ENCODE measurements around the gene ING1.
A peak's percentile ranks its signal among the peaks of the same experiment; 100 is the strongest.
"Not testable (repeated sequence)": the region's sequence is repeated elsewhere in the genome, so short reads cannot be mapped to it uniquely, and the experiment has no call there.

ING1 gene

DNA sequence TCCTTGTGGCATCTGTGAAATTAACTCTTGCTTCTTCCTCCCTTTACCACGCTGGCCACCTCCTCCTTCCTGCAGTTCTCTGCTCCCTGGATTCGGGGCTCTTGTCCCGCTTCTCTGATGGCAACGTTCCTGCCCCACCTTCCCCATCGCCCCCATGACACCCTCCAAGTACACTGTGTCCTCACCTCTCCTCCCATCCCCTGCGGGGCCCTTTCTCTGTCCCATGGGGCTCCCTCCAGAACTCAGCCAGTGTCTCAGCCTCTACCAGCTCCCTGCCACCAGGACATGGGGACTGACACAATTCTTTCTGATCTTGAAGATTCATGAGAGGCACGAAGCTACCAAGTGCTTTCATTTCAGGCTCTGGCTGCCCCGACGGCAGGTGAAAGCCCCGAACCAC is 16.7 kb upstream of the ING1 start:
- no peak for DNase-seq

DNA sequence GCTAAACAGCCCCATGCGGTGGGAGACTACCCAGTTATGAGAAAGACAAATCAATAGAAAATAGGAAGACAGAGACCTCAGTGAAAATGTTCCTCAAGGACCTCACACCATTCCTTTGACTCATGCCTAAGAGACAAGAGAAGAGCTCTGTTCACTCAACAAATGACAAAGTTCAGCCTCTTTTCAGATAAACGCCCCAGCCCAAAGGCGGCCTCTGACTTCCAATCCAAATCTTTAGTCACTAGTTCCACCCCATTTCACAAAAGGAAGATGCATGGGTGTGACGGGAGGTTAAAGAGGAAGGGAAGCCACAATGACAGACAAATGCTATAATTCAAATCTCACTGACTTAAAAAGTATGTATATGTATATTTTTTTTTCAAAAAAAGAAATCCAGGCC is 15.7 kb upstream of the ING1 start:
- no peak for DNase-seq

DNA sequence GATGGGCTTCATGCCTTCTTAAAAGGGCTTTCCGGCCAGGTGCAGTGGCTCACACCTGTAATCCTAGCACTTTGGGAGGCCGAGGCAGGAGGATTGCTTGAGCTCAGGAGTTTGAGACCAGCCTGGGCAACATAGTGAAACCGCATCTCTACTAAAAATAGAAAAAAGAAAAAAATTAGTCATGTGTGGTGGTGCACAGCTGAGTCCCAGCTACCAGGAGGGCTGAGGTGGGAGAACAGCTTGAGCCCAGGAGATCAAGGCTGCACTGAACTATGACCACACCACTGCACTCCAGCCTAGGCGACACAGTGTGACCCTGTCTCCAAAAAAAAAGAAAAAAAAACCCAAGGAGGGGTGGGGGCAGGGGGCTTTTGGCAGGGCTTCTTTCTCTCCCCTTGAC is 14.8 kb upstream of the ING1 start:
- no peak for DNase-seq

DNA sequence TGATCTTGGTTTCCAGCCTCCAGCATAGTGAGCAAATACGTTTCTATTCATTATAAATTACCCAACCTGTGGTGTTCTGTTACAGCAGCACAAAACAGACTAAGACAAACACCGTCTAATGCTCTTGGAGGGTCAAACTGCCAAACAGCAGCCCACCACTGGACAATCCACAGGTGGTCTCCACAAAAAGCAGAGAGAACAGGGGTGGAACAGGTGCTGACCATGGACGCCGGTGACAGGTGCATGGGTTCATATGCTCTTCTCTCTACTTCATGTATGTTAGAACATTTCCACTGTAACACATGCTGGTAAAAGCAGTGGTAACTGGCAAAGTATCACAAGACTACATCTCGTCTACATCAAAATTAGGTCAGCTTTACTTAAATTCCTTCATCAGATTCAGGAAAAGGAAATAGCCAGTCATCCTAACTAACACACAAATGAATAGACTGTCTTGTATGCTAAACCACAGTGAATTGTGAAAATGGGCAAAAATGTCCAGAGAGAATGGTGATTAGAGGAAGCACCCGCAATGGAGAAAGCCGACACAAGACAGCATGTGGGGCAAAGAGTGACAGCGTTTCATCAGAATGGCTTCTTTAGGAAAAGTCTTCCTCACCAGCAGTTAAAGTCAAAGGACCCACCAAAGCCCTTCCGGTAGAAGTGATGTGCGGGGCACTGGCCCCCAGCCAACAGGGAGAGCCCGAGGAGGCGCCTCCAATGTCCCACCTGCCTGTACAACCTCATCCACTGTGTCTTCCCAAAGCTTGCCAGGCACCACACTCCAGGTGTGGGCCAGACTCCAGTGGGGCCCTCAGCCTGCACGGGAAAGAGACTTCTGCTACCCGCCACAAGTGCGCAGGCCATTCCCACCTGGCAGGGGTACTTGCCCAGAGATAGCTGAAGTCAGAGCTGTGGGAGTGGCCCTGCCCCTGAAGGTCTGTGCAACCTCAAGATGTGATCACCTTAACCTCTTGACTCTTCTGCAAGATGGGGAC is 14.1 kb upstream of the ING1 start:
- DNase-seq, result no peak

DNA sequence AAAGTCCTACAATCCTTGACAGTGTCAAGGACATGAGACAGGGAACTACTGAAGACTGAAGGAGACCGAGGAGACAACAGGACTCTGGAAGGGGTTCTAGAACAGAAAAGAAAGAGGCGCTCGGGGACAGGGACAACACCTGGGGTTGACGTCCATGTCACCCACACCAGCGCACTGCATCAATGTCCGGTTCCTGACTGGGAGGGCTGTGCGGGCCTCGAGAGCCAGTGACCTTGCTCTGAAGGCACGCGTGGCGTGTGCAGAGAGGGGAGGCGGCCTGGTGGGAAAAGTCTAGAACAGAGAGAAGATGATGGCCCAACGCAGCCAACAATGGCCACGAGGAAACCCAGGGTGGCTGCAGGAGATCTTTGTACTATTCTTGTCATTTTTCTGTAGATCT is 13.3 kb upstream of the ING1 start:
- no peak for DNase-seq

DNA sequence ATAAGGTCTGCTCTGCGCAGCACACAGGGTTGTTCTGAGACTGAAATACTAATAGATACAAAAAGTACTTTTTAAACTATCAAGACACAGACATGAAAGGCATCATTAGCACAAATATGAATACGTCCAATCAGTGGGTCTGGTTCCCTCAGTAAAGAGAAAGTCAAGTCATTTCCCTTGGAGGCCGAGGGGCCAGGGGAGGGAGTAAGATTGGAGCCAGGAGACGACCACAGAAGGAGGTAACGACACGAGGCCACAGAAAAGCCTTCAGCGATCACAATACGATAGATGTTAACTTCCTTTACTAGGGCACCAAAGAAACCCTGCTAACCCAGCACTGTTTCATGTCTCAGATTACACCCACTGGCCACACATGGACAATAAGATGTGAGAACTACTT is 12.9 kb upstream of the ING1 start:
- no peak for DNase-seq

DNA sequence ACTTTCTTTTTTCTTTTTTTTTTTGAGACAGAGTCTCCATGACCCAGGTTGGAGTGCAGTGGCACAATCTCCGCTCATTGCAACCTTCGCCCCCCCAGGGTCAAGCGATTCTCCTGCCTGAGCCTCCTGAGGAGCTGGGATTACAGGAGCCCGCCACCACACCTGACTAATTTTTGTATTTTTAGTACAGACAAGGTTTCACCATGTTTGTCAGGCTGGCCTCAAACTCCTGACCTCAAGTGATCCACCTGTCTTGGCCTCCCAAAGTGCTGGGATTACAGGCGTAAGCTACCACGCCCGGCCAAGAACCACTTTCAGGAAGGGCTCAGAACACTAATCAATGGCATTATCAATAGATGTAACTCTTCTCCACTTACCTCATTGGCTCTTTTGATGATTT is 12.4 kb upstream of the ING1 start:
- not testable (repeated sequence) for DNase-seq

DNA sequence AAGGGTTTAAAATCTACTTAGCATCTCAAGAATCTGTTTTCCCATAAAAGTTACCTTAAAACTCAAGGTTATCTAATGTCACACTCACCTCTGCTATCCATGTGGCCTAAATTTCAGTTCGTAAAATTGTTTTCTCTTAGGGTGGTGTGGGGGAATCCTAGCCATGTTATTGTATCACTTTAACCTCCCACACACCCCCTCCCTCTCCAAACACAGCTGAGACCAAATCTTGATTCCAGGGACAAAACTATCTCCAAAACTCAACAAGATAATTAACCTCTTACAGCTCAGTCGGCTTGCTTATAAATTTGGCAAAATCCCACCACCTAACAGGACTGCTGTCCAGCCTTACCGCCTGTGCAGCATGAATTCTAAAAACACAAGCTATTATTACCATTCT is 11.4 kb upstream of the ING1 start:
- no peak for DNase-seq

DNA sequence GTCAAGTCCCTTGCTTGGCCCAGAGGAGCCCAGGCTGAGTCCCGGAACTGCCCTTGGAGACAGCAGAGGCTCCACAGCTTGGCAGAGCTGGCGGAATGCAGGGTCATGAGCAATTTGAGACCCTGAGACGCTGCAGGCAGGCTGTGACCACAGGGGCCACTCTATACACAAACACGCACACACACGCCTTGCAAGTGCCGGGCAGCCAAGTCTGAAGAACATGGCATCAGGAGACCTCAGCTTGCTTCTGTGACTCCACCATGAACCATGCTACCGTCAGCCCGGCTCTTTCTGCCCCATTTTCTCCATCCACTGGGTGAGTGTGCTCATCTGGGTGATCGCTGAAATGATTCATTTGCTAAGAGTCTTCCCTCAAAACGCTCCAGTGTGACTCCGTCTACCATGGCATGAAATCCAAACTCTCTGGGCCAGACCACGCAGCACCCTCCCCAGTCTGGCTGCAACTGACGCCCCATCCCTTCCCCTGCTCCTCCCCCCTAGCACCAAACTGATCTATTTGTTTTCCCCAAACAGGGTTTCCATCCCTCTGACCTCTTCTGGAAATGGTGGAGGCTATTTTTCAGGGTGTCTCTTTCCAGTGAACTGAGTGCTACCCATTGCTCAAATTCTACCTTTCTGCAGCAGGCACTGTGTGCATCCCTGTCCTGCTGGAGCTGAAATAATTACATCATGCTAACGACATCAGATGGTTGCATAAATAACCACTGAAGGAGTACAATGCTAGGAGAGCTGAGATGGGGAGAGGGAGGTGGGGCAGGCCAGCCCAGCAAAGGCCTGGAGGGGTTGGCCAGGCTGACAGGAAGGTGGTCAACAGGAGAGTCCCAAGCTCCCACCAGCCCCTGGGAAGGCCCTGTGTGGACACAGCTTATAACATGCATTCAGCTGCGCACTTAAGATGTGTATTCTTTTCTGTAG is 10.6 kb upstream of the ING1 start:
- DNase-seq, result no peak

DNA sequence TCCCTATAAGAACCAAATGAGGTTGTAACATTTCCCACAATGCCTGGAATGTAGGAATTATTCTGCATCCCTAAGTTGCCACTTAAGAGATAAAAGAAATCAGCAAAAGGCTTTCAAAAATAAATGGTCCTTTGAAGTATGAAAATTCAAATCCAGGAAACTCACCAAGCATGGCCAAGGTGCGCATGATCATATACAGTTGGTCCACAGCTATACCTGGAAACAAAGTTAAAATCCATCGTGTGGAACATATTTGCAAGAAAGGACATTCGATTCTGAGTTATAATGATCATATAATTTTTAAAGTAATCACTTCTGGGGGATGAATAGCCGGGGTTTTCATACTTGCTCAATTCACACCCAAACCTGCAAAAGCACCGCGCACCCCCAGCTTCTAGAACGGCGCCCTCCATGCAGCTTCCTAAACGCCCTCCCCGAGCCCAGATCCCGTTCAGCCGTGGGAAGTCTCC is 8.1 kb upstream of the ING1 start:
- DNase-seq, result no peak

DNA sequence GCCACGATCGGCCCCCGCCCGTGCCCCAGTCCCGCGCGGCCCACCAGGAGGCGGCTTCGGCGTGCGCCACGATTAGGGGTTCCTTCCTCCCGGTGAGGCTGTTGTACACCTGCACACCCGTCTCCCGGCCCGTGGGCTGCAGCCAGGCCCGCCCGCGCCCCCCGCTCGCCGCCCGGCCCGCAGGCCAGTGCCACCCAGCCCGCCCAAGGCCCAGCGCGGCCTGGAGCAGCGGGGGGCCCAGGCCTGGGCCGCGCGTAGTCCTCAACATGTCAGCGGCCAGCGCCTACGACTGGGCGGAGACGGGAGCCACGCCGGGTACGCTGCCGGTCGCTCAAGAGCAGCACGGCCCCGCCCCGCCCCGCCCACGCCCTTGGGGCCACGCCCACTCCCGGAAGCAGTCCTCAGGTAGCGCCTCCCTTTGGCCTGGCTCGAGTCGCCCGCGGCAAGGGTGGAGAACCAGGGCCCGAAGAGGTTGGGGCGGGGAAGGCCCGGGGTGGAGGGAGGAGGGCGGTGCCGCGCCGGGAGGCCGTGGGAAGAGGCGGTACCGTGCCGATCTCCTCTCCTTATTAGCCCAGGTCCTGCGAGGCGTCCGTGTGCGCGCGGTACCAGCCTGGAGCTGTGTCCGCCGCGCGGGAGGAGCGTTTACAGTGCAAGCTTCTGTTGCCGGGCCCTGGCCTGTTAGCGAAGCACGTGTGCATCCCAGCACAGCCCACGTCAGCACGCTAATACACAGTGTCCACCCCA is 7.5 kb upstream of the ING1 start, which contains the start of gene CARS2:
Gene CARS2 (minus strand): TSS at position 291 of the 744 bp plus-strand sequence. CDS start 23 bp downstream, at position 268.
- peak; percentile 89 for DNase-seq

DNA sequence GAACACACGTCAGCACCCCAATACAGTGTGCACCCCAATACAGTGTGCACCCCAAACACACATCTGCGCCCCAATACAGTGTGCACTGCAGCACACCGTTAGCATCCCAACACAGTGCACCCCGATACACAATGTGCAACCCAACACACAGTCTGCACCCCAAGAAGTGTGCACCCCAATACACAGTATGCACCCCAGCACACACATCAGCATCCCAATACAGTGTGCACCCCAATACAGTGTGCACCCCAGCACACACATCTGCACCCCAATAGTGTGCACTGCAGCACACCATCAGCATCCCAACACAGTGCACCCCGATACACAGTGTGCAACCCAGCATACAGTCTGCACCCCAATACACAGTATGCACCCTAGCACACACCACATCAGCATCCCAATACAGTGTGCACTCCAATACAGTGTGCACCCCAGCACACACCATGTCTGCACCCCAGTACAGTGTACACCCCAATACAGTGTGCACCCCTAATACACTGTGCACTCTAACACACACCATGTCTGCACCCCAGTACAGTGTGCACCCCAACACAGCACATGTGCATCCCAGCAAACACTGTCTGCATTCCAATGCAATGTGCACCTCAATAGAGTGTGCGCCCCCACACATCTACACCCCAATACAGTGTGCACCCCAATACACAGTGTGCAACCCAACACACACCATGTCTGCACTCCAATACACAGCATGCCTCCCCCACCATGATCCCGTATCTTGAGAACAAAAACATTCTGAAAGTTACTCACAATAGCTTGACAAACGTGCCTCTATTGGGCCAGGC is 6.7 kb upstream of the ING1 start:
- no peak for DNase-seq

DNA sequence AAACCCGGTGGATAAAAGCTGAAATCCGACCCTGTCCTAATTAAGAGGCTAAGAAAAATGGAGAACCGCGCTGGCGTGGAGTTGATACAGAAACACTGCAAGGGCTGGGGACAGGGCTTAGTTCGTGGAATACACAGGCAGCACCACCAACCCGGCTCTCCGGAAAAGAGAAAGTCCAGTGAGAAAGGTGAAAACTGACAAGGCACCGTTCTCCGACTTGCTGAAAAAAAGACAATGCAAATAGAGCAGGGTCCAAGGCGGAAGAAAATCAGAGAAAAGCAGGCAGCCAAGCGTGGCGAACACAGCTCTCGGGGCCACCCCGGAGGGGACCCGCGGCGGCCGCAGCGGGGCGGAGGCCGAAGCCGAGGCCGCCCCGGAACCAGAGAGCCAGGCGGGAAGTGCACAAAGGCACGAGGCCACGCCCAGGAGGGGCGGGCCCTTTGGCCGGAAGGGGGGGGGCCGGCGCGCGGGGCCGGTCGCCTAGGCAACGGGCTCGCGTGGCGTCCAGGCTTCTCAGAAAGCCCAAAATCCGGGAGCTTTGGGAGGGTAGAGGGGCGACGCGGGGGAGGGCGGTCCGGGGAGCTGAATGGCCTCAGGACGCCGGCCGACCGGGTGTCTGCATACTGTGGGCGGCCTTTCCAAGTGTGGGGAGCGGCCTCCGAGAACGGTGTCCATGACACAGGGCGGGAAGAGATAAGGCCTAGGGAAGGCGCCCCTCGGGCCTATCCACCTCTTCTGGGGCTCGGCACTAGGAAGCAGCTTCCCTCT is 1.2 kb upstream of the ING1 start:
- peak; percentile 81 for DNase-seq

DNA sequence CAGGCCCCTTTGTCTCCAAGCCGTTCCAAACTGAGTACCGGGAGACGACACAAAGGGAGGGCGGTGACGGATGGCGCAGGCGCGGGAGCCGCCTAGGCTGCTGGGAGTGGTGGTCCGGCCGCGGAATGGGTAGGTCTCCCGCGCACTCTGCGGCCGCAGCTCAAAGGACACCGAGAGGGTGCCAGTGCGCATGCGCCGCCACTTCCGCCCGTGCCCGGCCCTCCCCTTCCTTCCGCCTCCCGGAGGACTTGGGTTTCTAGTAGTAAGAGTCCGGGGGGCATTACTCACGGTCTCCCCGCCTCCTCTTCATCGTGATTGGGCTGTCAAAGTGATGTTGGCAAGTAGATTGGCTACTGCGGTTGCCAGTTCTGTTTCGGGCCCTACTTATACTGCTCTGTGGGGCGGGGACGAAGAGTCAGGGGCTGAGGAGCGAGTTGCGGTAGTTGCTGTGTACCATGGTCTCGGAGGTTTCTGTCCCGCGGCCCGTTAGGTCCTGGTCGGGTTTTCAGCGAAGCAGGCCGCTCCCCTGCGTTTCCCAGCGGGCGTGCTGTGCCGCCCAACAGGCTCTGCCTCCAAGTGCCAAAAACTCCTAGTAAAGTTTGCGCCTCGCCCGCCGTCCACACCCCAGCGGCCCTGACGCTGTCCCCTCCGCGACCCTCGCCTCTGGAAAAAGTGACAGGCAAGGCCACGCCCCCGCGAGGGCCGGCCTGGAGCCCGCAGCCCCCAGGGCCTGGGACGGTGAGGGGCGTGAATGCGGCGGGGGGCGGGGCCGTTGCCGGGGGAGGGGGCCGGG is 455 bp upstream of the ING1 start:
- DNase-seq, result peak; percentile 99

DNA sequence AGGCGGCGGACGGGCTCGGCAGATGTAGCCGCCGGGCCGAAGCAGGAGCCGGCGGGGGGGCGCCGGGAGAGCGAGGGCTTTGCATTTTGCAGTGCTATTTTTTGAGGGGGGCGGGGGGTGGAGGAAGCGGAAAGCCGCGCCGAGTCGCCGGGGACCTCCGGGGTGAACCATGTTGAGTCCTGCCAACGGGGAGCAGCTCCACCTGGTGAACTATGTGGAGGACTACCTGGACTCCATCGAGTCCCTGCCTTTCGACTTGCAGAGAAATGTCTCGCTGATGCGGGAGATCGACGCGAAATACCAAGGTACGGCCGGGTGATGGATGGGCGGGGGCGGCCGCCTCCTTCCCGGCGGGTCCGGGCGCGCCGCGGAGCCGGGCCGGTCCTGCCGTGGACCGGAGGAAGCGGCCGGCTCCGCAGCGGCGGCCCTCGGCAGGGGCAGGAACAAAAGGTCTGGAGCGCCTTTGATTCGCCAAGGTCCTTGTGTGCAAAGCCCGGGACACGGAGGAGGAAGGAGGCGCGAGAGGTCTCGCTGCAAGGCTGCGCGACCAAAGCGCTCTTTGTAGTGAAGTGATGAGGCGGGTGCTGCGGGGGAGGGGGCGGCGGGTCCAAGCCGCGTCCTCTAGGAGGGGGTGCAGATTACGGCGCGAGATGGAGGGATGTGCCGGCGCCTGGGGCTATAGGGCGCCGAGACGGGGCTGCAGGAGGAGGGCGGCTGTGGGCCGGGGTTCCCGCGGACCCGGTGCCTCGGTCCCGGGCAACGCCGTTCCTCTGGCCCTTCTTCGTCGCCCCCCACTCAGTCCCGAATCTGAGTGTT is 689 bp downstream of the ING1 start:
- DNase-seq, result peak; percentile 59

DNA sequence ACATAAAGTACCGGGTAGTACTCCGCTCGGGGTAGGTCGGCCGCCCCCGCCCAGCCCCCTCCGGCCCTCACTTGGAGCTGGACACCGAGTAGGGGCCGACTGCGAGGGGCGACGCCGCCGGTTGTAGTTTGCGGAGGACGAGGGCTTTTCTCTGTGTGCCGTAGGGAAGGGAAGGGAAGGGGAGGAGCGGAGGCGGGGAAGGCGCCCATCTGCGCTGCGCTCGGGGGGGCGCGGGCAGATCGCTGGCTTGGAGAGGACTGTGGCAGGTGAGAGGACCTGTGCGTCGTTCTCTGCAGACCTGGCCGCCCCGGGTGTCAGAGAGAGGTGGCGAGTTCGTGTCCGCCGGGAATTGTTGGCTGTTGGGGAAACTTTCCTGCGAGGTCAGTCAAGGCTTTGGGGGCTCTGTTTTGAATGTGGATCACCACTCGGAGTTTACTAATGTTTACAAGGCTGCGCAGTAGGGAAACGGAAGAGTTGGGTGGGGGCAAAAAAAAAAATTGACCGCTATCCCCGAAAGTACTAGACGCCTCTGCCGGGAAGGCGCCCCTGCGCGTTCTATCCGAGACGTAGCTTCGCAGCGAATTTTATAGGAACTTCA is 1.4 kb downstream of the ING1 start:
- no peak for DNase-seq

DNA sequence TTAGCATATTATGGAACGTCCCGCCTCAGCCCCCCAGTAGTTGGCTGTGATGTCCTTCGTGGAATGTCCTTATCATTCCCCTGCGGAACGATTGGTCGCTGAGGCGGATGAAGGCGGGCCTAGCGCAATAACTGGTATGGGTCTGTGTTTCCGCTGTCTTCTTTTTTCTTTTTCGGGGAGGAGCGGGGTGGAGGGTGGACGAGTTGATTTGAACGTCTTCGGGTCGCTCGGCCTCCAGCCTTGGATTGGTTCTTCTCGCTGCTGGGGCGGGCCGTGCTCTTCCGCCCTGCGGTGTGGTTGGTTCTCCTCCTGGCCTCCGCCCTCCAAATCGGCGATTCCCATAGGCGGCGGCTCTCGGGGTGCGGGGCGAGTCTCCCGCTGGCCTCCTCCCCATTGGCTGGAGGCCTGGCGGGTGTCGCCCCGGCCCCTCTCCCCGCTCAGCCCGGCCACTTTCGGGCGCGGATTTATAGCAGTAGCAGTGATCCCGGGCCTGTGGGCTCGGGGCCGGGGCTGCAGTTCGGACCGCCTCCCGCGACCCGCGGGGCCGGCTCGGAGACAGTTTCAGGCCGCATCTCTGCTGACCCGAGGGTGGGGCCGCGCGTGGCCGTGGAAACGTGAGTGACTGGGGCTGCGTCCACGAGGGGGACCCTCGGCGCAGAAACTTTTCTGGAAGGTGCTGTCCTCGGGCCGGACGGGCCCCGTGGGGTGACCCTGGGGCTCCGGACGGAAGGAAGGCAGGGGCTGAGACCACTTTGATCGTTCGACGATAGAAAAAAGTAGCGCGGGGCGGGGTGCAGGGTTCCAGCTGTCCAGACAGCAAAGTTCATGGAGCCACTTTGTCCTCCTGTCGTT is 2.1 kb downstream of the ING1 start:
- DNase-seq, result peak; percentile 92

DNA sequence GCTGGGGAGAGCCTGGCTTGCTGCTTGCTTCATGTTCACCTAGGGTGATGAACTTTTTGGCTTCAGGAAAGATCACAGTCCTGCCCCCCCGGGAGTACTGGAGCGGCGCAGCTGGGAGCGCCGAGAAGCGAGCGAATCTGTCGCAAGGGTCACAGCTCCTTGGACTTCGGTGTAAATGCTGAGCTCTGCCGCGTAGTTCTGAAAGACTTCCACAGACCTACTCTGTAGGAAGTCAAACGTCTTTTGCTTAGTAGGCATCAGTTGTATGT is 2.7 kb downstream of the ING1 start:
- DNase-seq, result no peak
